Endothelial cell of umbilical vein (primary cell): Measurements from ENCODE around the gene TAS1R2. TPM values are rescaled to one million over a fixed set of nuclear protein-coding genes. Genes with fewer than 3 reads are reported as not detected.

ENCODE experiments used
- BruUV-seq: library from RNA; stranded (reverse); fragments of 400-500 nt; replicated peaks from 2 replicates; lab custom pipeline; 2021; lab: Mats Ljungman, UMichigan
- CTCF ChIA-PET: fragments of 300-600, 350-600 bp; sonication (Branson Sonifier 250); formaldehyde crosslinking; loops from one replicate; lab custom pipeline; 2021; ENCODE audit warnings: antibody characterized with exemption, inconsistent platforms; lab: Charles Lee
- POLR2A ChIA-PET: fragments of 300-600, 350-600 bp; sonication (Branson Sonifier 250); formaldehyde crosslinking; loops from one replicate; lab custom pipeline; 2021; ENCODE audit warnings: antibody characterized with exemption, inconsistent platforms; lab: Charles Lee
- DNase-seq: peaks from one replicate; pipeline ENCODE4 v3.0.0-alpha.2; 2011; ENCODE audit warnings: low read depth, low spot score
- FAIRE-seq: peaks from 2 replicates; lab custom pipeline; 2011; peaks lifted over from hg19 to GRCh38; lab: Jason Lieb, UNC
- H2AFZ ChIP-seq: 2 replicates; pipeline ENCODE4 v1.6.0; 2012; ENCODE audit warnings: low read depth, low read length, control low read depth, inconsistent platforms
- H3K27ac ChIP-seq: 2 replicates; pipeline ENCODE4 v1.5.1; 2011; ENCODE audit warnings: low read depth, mild to moderate bottlenecking, control low read depth, low read length, moderate library complexity; ENCODE audit not compliant: insufficient read depth
- H3K27me3 ChIP-seq, 2 experiments: 2 replicates each; pipeline versions ENCODE4 v1.6.0 to v1.6.1; 2011; ENCODE audit warnings: low read length in 2 of 2, mixed read lengths in 1 of 2; ENCODE audit not compliant: control insufficient read depth in 2 of 2, insufficient read depth in 2 of 2
- H3K36me3 ChIP-seq, 2 experiments: 2 replicates in 1 of 2; 3 replicates in 1 of 2; pipeline ENCODE4 v1.5.1; 2011; ENCODE audit warnings: low read length in 2 of 2, mild to moderate bottlenecking in 1 of 2, moderate library complexity in 1 of 2; ENCODE audit not compliant: control insufficient read depth in 2 of 2, insufficient read depth in 2 of 2; ENCODE audit errors: extremely low read depth in 1 of 2
- H3K4me1 ChIP-seq: 3 replicates; pipeline ENCODE4 v1.5.1; 2011; ENCODE audit warnings: mild to moderate bottlenecking, low read length; ENCODE audit not compliant: control insufficient read depth, insufficient read depth; ENCODE audit errors: extremely low read depth
- H3K4me2 ChIP-seq: 2 replicates; pipeline ENCODE4 v1.6.1; 2011; ENCODE audit warnings: low read length, control low read depth, mixed read lengths; ENCODE audit not compliant: insufficient read depth
- H3K4me3 ChIP-seq, 3 experiments: fragments of 200-600 bp in 1 of 3; sonication (generic), shearing (Covaris generic) in 1 of 3; replicated peaks in 1 of 3; 2 replicates each; pipeline ENCODE4 v1.5.1; 2011 to 2016; ENCODE audit warnings: control low read depth in 3 of 3, low read length in 3 of 3, mild to moderate bottlenecking in 2 of 3, inconsistent platforms in 1 of 3, low read depth in 1 of 3, moderate library complexity in 1 of 3; ENCODE audit not compliant: insufficient read depth in 1 of 3
- H3K79me2 ChIP-seq: 2 replicates; pipeline ENCODE4 v1.6.0; 2012; ENCODE audit warnings: low read length, inconsistent platforms; ENCODE audit not compliant: control insufficient read depth, insufficient read depth
- H3K9ac ChIP-seq: replicated peaks from 2 replicates; pipeline ENCODE3; 2011; ENCODE audit warnings: low read length, control low read depth; ENCODE audit not compliant: insufficient read depth; ENCODE audit errors: extremely low read depth
- H3K9me1 ChIP-seq: replicated peaks from 3 replicates; pipeline ENCODE4 v1.6.0; 2011; ENCODE audit warnings: mild to moderate bottlenecking, low read length; ENCODE audit not compliant: control insufficient read depth, insufficient read depth; ENCODE audit errors: extremely low read depth
- H3K9me3 ChIP-seq: replicated peaks from 2 replicates; pipeline ENCODE4 v1.5.1; 2012; ENCODE audit warnings: low read length, inconsistent platforms; ENCODE audit not compliant: control insufficient read depth, insufficient read depth
- H4K20me1 ChIP-seq: replicated peaks from 2 replicates; pipeline ENCODE3; 2011; ENCODE audit warnings: mild to moderate bottlenecking, low read length; ENCODE audit not compliant: control insufficient read depth, insufficient read depth; ENCODE audit errors: extremely low read depth
- CTCF ChIP-seq, 2 donors: IDR thresholded peaks; 1 replicate in 1 of 2; 2 replicates in 1 of 2; pipeline ENCODE4 v1.5.1; 2011; ENCODE audit warnings: low read length in 2 of 2, mild to moderate bottlenecking in 2 of 2, moderate library complexity in 2 of 2, control low read depth in 1 of 2, inconsistent platforms in 1 of 2, low read depth in 1 of 2; ENCODE audit not compliant: insufficient read depth in 1 of 2; ENCODE audit errors: extremely low read depth in 1 of 2
- EZH2 ChIP-seq: IDR thresholded peaks from 2 replicates; pipeline ENCODE4 v1.6.1; 2012; ENCODE audit warnings: borderline replicate concordance, low read depth, mild to moderate bottlenecking, moderate library complexity, low read length, inconsistent platforms; ENCODE audit not compliant: severe bottlenecking
- FOS ChIP-seq: IDR thresholded peaks from 2 replicates; pipeline ENCODE4 v1.6.1; 2011; ENCODE audit warnings: mild to moderate bottlenecking, low read length, moderate library complexity, borderline replicate concordance; ENCODE audit not compliant: insufficient read depth
- GATA2 ChIP-seq: IDR thresholded peaks from 2 replicates; pipeline ENCODE4 v1.7.0; 2011; ENCODE audit warnings: low read depth, mild to moderate bottlenecking, moderate library complexity, mixed read lengths, low read length; ENCODE audit not compliant: insufficient read length, insufficient read depth
- JUN ChIP-seq: IDR thresholded peaks from 2 replicates; pipeline ENCODE4 v1.6.1; 2011; ENCODE audit warnings: borderline replicate concordance, low read depth; ENCODE audit not compliant: insufficient read length, insufficient read depth
- MYC ChIP-seq: IDR thresholded peaks from one replicate; pipeline ENCODE4 v1.6.1; 2011; ENCODE audit warnings: mild to moderate bottlenecking, low read depth, low read length
- POLR2A ChIP-seq: IDR thresholded peaks from 2 replicates; pipeline ENCODE4 v1.6.1; 2012; ENCODE audit warnings: low read depth, mild to moderate bottlenecking, control low read depth, low read length
- POLR2AphosphoS5 ChIP-seq: IDR thresholded peaks from 2 replicates; pipeline ENCODE4 v1.6.1; 2012; ENCODE audit warnings: low read depth, mild to moderate bottlenecking, control low read depth, low read length, moderate library complexity; ENCODE audit not compliant: insufficient read depth
- dilution Hi-C: fragments of 300-500 bp; cut with MboI; formaldehyde crosslinking; loops from one replicate; pipeline ENCODE4 v1.15.0; 2019; ENCODE audit warnings: low sequenced_read_pairs; ENCODE audit not compliant: extremely low pct_ligation_motif_present
- intact Hi-C: fragments of 100-400 bp; cut with micrococcal nuclease; formaldehyde crosslinking; loops from one replicate; pipeline ENCODE4 v1.10.0; 2022
- polyA plus RNA-seq, 4 experiments: library from polyadenylated mRNA; depleted of rRNA in 3 of 4; stranded (reverse) in 3 of 4; unstranded in 1 of 4; fragments of >200 nt; gene quantifications; 2 replicates each; pipeline versions ENCODE4 v1.2.1 to v1.2.3, GENCODE V29; 2011 to 2012; ENCODE audit warnings: missing spikeins in 1 of 4
- total RNA-seq: library from RNA; stranded (reverse); gene quantifications from 2 replicates; pipeline ENCODE4 v1.2.3, GENCODE V29; 2021
- TF ChIP-seq, protein P1 (sequence below): IDR thresholded peaks from 2 replicates; pipeline ENCODE4 v1.6.1; 2011; ENCODE audit not compliant: insufficient read depth, insufficient read length

The TAS1R2 gene
- total and polyA plus RNA-seq, 2 donors (not counting 3 experiments of a cell fraction or from before 2014, with no cell fraction given): not detected

GRCh38 chr1:18819986-18820790, 39.3 kb downstream of the TAS1R2 start:
- Histone ChIP-seq H3K9me3 (no peaks in the 10 kb centered on the region), H3K9me1 (no peaks in the 10 kb centered on the region), H3K36me3 (no peaks in the 10 kb centered on the region), H3K27ac (no peak overlapping the region), H3K9ac (no peak overlapping the region), H3K4me1 (no peaks in the 10 kb centered on the region), H3K4me2 (no peak overlapping the region), H3K27me3 (peaks cover 3% of the 10 kb centered on the region in 2 experiments), H3K79me2 (no peaks in the 10 kb centered on the region), H3K4me3 (no peak overlapping the region), H4K20me1 (no peaks in the 10 kb centered on the region), H2AFZ (no peak overlapping the region)
- TF ChIP-seq EZH2 (no peak), POLR2A (no peak), JUN (no peak), FOS (no peak), POLR2AphosphoS5 (no peak), GATA2 (no peak), MYC (no peak), CTCF (IDR thresholded peaks at IDR 0.05; ENCODE audit: extremely low read depth in 1 of 2, insufficient read depth in 1 of 2, low read depth in 1 of 2, low read length in 2 of 2) (no peak)
- TF ChIP-seq, protein P1, sequence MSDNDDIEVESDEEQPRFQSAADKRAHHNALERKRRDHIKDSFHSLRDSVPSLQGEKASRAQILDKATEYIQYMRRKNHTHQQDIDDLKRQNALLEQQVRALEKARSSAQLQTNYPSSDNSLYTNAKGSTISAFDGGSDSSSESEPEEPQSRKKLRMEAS: no peak
- FAIRE-seq: no peak
- dilution Hi-C loops (no loop called here), intact Hi-C loops (loop anchor here (1.0 to 5.0 kb wide), 4 partner anchors 55 to 1167 kb away; no protein-coding TSS in a partner anchor)
- POLR2A ChIA-PET: no interaction called here
- no peak for DNase-seq
- no TSS peak for BruUV-seq
- CTCF ChIA-PET: interaction anchor here (1.0 to 11.0 kb wide), 7 partner anchors 9 to 1159 kb away, joined by 3 to 206 read pairs (median 6); no protein-coding TSS in a partner anchor
